GM23338 (cell line): ENCODE measurements around the gene STIM1. TPM values are rescaled to one million over a fixed set of nuclear protein-coding genes. Genes with fewer than 3 reads are reported as not detected.

ENCODE experiments used
- ATAC-seq: fragments of 200-7000 bp; cut with Tn5 transposase; 3 replicates; pipeline ENCODE4 v1.9.1; 2020
- DNase-seq: peaks from one replicate; pipeline ENCODE4 v3.0.0-alpha.2; 2015; ENCODE audit warnings: low spot score
- H2AFZ ChIP-seq: fragments of 200-600 bp; sonication (generic); 2 replicates; pipeline ENCODE4 v1.8.0; 2016; ENCODE audit warnings: antibody characterized with exemption, mild to moderate bottlenecking, moderate library complexity
- H3F3A ChIP-seq: fragments of 200-600 bp; sonication (generic); replicated peaks from 2 replicates; pipeline ENCODE4 v1.8.0; 2017; ENCODE audit warnings: antibody characterized with exemption, mixed run types, low read depth
- H3K27ac ChIP-seq: fragments of 200-600 bp; sonication (generic); 2 replicates; pipeline ENCODE4 v1.6.1; 2016; ENCODE audit warnings: low read depth
- H3K27me3 ChIP-seq: fragments of 200-600 bp; sonication (generic); 2 replicates; pipeline ENCODE4 v1.8.0; 2016; ENCODE audit warnings: mild to moderate bottlenecking, mixed run types, moderate library complexity; ENCODE audit not compliant: insufficient read depth
- H3K36me3 ChIP-seq: fragments of 200-600 bp; sonication (generic); 2 replicates; pipeline ENCODE4 v1.8.0; 2016; ENCODE audit warnings: mild to moderate bottlenecking; ENCODE audit not compliant: insufficient read depth
- H3K4me1 ChIP-seq: fragments of 200-600 bp; sonication (generic); 2 replicates; pipeline ENCODE4 v1.8.0; 2016; ENCODE audit warnings: mild to moderate bottlenecking, moderate library complexity; ENCODE audit not compliant: insufficient read depth
- H3K4me2 ChIP-seq: fragments of 200-600 bp; sonication (generic); 2 replicates; pipeline ENCODE4 v1.7.1; 2017; ENCODE audit warnings: mixed run types
- H3K4me3 ChIP-seq: fragments of 200-600 bp; sonication (generic); 2 replicates; pipeline ENCODE4 v1.6.1; 2016; ENCODE audit warnings: mixed run types
- H3K79me2 ChIP-seq: fragments of 200-600 bp; sonication (generic); replicated peaks from 2 replicates; pipeline ENCODE4 v1.8.0; 2017; ENCODE audit warnings: mild to moderate bottlenecking; ENCODE audit not compliant: insufficient read depth
- H3K9me2 ChIP-seq: fragments of 200-600 bp; sonication (generic); 2 replicates; pipeline ENCODE4 v1.8.0; 2017; ENCODE audit not compliant: insufficient read depth
- H4K20me1 ChIP-seq: fragments of 200-600 bp; sonication (generic); replicated peaks from 2 replicates; pipeline ENCODE4 v1.8.0; 2017; ENCODE audit warnings: mild to moderate bottlenecking; ENCODE audit not compliant: insufficient read depth
- H3K27ac Mint-ChIP-seq: 2 replicates; pipeline ENCODE4 v1.8.0; 2020; ENCODE audit warnings: inconsistent platforms, mild to moderate bottlenecking, moderate library complexity, mixed read lengths
- H3K27me3 Mint-ChIP-seq: 3 replicates; pipeline ENCODE4 v1.8.0; 2022; ENCODE audit warnings: low read depth, mild to moderate bottlenecking, moderate library complexity, mixed read lengths, inconsistent platforms; ENCODE audit not compliant: insufficient read depth, poor library complexity
- H3K36me3 Mint-ChIP-seq: 3 replicates; pipeline ENCODE4 v1.8.0; 2021; ENCODE audit warnings: low read depth, mild to moderate bottlenecking, inconsistent platforms, moderate library complexity, mixed read lengths
- H3K4me1 Mint-ChIP-seq: 3 replicates; pipeline ENCODE4 v1.8.0; 2020; ENCODE audit warnings: mild to moderate bottlenecking, inconsistent platforms, mixed read lengths
- H3K4me3 Mint-ChIP-seq: 3 replicates; pipeline ENCODE4 v1.8.0; 2021; ENCODE audit warnings: moderate library complexity, mild to moderate bottlenecking, inconsistent platforms, mixed read lengths
- H3K9me3 Mint-ChIP-seq: 3 replicates; pipeline ENCODE4 v1.8.0; 2020; ENCODE audit warnings: moderate library complexity, mild to moderate bottlenecking, inconsistent platforms, mixed read lengths
- CREB1 ChIP-seq: fragments of 250-450 bp; sonication (Bioruptor Pico); IDR thresholded peaks from 2 replicates; pipeline ENCODE4 v1.5.0; 2020; ENCODE audit warnings: low read depth, mild to moderate bottlenecking, moderate library complexity
- EZH2 ChIP-seq: fragments of 200-600 bp; sonication (generic); IDR thresholded peaks from one replicate; pipeline ENCODE4 v1.8.0; 2017; ENCODE audit warnings: antibody characterized with exemption, mild to moderate bottlenecking, low read depth; ENCODE audit not compliant: unreplicated experiment
- EZH2phosphoT487 ChIP-seq: fragments of 200-600 bp; sonication (generic); IDR thresholded peaks from one replicate; pipeline ENCODE4 v1.8.1; 2018; ENCODE audit warnings: antibody characterized with exemption; ENCODE audit not compliant: unreplicated experiment
- JUNB ChIP-seq: IDR thresholded peaks from one replicate; pipeline ENCODE4 v1.6.1; 2016; ENCODE audit warnings: antibody characterized with exemption; ENCODE audit not compliant: unreplicated experiment
- NANOG ChIP-seq: IDR thresholded peaks from 2 replicates; pipeline ENCODE4 v1.6.1; 2016; ENCODE audit warnings: antibody characterized with exemption, borderline replicate concordance
- ZNF331 ChIP-seq: fragments of 250-450 bp; sonication (Bioruptor Pico); IDR thresholded peaks from 2 replicates; pipeline ENCODE4 v1.5.0; 2020; ENCODE audit warnings: low read depth, mild to moderate bottlenecking, moderate library complexity
- polyA plus RNA-seq: library from polyadenylated mRNA; unstranded; fragments of >200 nt; fragmentation: Nextera tagmentation; extraction: Ambion mirVana; gene quantifications from 2 replicates; pipeline ENCODE4 v1.2.1, GENCODE V29; 2016
- total RNA-seq: library from RNA; depleted of rRNA; stranded (reverse); fragments of >200 nt; shearing (Covaris generic); gene quantifications from 2 replicates; pipeline ENCODE4 v1.2.3, GENCODE V29; 2014
- TF ChIP-seq, protein P1 (sequence below): fragments of 250-450 bp; sonication (Bioruptor Pico); IDR thresholded peaks from 2 replicates; pipeline ENCODE4 v1.5.0; 2020; ENCODE audit warnings: mild to moderate bottlenecking, moderate library complexity
- TF ChIP-seq, protein P2 (sequence below): IDR thresholded peaks from one replicate; pipeline ENCODE4 v1.6.1; 2018; ENCODE audit warnings: antibody characterized with exemption; ENCODE audit not compliant: unreplicated experiment
- TF ChIP-seq, protein P3 (sequence below), 2 experiments: fragments of 200-600 bp in 1 of 2; sonication (generic) in 1 of 2; conservative IDR thresholded peaks; 2 replicates each; pipeline versions ENCODE4 v1.5.1 to v1.6.1; 2016 to 2017; ENCODE audit warnings: antibody characterized with exemption in 2 of 2, low read depth in 2 of 2, mild to moderate bottlenecking in 2 of 2, moderate library complexity in 1 of 2

The STIM1 gene
- total and polyA plus RNA-seq, 2 experiments from 2014 or later = 3.5 to 14.0 TPM

DNA sequence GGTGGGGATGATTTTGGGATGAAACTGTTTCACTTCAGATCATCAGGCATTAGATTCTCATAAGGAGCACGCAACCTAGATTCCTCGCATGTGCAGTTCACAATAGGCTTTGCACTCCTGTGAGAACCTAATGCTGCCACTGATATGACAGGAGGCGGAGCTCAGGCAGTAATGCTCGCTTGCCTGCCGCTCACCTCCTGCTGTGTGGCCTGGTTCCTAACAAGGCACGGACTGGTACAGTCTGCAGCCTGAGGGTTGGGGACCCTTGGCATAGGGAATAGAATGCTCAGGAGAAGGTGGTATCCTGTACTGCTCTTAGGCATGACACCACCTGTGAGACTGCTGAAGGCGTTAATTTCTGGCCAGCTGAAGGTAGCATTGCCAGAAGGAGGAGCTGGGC is 47.0 kb downstream of the STIM1 start (continued):
- TF ChIP-seq, protein P1, sequence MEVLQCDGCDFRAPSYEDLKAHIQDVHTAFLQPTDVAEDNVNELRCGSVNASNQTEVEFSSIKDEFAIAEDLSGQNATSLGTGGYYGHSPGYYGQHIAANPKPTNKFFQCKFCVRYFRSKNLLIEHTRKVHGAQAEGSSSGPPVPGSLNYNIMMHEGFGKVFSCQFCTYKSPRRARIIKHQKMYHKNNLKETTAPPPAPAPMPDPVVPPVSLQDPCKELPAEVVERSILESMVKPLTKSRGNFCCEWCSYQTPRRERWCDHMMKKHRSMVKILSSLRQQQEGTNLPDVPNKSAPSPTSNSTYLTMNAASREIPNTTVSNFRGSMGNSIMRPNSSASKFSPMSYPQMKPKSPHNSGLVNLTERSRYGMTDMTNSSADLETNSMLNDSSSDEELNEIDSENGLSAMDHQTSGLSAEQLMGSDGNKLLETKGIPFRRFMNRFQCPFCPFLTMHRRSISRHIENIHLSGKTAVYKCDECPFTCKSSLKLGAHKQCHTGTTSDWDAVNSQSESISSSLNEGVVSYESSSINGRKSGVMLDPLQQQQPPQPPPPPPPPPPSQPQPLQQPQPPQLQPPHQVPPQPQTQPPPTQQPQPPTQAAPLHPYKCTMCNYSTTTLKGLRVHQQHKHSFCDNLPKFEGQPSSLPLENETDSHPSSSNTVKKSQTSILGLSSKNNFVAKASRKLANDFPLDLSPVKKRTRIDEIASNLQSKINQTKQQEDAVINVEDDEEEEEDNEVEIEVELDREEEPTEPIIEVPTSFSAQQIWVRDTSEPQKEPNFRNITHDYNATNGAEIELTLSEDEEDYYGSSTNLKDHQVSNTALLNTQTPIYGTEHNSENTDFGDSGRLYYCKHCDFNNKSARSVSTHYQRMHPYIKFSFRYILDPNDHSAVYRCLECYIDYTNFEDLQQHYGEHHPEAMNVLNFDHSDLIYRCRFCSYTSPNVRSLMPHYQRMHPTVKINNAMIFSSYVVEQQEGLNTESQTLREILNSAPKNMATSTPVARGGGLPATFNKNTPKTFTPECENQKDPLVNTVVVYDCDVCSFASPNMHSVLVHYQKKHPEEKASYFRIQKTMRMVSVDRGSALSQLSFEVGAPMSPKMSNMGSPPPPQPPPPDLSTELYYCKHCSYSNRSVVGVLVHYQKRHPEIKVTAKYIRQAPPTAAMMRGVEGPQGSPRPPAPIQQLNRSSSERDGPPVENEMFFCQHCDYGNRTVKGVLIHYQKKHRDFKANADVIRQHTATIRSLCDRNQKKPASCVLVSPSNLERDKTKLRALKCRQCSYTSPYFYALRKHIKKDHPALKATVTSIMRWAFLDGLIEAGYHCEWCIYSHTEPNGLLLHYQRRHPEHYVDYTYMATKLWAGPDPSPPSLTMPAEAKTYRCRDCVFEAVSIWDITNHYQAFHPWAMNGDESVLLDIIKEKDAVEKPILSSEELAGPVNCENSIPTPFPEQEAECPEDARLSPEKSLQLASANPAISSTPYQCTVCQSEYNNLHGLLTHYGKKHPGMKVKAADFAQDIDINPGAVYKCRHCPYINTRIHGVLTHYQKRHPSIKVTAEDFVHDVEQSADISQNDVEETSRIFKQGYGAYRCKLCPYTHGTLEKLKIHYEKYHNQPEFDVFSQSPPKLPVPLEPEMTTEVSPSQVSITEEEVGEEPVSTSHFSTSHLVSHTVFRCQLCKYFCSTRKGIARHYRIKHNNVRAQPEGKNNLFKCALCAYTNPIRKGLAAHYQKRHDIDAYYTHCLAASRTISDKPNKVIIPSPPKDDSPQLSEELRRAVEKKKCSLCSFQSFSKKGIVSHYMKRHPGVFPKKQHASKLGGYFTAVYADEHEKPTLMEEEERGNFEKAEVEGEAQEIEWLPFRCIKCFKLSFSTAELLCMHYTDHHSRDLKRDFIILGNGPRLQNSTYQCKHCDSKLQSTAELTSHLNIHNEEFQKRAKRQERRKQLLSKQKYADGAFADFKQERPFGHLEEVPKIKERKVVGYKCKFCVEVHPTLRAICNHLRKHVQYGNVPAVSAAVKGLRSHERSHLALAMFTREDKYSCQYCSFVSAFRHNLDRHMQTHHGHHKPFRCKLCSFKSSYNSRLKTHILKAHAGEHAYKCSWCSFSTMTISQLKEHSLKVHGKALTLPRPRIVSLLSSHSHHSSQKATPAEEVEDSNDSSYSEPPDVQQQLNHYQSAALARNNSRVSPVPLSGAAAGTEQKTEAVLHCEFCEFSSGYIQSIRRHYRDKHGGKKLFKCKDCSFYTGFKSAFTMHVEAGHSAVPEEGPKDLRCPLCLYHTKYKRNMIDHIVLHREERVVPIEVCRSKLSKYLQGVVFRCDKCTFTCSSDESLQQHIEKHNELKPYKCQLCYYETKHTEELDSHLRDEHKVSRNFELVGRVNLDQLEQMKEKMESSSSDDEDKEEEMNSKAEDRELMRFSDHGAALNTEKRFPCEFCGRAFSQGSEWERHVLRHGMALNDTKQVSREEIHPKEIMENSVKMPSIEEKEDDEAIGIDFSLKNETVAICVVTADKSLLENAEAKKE (CRISPR knock-in tag) = no peak
- TF ChIP-seq EZH2 (no peak), JUNB (no peak), NANOG (no peak)

DNA sequence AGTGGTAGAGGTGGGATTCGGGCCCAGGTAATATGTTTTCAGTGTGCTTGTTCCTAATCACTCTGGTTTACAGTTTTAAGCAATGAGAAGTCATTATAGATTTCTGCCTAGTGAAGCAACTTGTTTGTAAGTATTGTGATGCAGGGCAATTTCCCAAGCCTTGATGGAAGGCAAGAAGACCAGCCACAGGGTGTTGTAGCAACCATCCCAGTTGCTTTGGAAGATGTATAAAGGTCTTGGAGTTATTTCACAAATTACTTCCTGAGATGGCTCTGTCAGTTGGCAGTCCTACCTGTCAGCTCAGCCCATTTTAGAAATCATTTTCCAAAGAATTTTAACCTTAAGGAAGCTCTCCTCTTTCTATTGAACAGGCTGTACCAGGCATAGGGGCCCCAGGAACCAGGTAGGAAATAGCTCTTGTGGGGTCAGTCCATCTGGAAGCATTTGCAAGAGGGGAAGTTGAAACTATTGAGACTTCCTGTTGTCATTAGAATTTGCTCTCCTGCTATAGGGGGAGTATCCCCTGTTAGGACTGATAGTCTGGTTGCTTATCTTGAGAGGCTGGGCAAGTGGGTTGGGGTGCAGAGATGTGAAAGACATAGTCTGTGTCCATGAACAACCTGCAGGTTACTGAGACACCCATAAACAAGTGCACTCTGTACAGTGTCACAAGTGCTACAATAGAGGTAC is 47.9 kb downstream of the STIM1 start:
- no peak overlapping the region for H3K4me3 Mint-ChIP-seq
- H3K27me3 ChIP-seq = no peaks in the 10 kb centered on the region
- peaks cover 6% of the 10 kb centered on the region; the same call in 2 of the 3 replicates for H3K36me3 Mint-ChIP-seq
- H3K9me2 ChIP-seq = no peaks in the 10 kb centered on the region
- H3K36me3 ChIP-seq = no peaks in the 10 kb centered on the region
- no peaks in the 10 kb centered on the region; the same call in 1 of the 2 replicates for H3K4me1 ChIP-seq
- H3F3A ChIP-seq = no peaks in the 10 kb centered on the region
- H3K4me2 ChIP-seq = no peak overlapping the region
- peaks cover 20% of the 10 kb centered on the region for H3K4me1 Mint-ChIP-seq
- no peak overlapping the region for H2AFZ ChIP-seq
- H4K20me1 ChIP-seq = no peaks in the 10 kb centered on the region
- ATAC-seq = no peak
- no peak overlapping the region for H3K4me3 ChIP-seq
- H3K27ac ChIP-seq = no peak overlapping the region
- H3K79me2 ChIP-seq = no peaks in the 10 kb centered on the region
- H3K9me3 Mint-ChIP-seq = peaks cover 16% of the 10 kb centered on the region; the same call in 2 of the 3 replicates
- H3K27ac Mint-ChIP-seq = 0 out of 2 replicates have a peak overlapping the region, but pooled peaks have one; percentile 43
- peaks cover 3% of the 10 kb centered on the region for H3K27me3 Mint-ChIP-seq
- TF ChIP-seq, protein P2, sequence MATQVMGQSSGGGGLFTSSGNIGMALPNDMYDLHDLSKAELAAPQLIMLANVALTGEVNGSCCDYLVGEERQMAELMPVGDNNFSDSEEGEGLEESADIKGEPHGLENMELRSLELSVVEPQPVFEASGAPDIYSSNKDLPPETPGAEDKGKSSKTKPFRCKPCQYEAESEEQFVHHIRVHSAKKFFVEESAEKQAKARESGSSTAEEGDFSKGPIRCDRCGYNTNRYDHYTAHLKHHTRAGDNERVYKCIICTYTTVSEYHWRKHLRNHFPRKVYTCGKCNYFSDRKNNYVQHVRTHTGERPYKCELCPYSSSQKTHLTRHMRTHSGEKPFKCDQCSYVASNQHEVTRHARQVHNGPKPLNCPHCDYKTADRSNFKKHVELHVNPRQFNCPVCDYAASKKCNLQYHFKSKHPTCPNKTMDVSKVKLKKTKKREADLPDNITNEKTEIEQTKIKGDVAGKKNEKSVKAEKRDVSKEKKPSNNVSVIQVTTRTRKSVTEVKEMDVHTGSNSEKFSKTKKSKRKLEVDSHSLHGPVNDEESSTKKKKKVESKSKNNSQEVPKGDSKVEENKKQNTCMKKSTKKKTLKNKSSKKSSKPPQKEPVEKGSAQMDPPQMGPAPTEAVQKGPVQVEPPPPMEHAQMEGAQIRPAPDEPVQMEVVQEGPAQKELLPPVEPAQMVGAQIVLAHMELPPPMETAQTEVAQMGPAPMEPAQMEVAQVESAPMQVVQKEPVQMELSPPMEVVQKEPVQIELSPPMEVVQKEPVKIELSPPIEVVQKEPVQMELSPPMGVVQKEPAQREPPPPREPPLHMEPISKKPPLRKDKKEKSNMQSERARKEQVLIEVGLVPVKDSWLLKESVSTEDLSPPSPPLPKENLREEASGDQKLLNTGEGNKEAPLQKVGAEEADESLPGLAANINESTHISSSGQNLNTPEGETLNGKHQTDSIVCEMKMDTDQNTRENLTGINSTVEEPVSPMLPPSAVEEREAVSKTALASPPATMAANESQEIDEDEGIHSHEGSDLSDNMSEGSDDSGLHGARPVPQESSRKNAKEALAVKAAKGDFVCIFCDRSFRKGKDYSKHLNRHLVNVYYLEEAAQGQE = no peak
- TF ChIP-seq, protein P3, sequence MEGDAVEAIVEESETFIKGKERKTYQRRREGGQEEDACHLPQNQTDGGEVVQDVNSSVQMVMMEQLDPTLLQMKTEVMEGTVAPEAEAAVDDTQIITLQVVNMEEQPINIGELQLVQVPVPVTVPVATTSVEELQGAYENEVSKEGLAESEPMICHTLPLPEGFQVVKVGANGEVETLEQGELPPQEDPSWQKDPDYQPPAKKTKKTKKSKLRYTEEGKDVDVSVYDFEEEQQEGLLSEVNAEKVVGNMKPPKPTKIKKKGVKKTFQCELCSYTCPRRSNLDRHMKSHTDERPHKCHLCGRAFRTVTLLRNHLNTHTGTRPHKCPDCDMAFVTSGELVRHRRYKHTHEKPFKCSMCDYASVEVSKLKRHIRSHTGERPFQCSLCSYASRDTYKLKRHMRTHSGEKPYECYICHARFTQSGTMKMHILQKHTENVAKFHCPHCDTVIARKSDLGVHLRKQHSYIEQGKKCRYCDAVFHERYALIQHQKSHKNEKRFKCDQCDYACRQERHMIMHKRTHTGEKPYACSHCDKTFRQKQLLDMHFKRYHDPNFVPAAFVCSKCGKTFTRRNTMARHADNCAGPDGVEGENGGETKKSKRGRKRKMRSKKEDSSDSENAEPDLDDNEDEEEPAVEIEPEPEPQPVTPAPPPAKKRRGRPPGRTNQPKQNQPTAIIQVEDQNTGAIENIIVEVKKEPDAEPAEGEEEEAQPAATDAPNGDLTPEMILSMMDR (conservative IDR thresholded peaks at IDR 0.05; ENCODE audit: low read depth in 2 of 2) = no peak
- TF ChIP-seq ZNF331 (CRISPR knock-in tag) (no peak), EZH2phosphoT487 (no peak), CREB1 (CRISPR knock-in tag) (no peak)
- no peak for DNase-seq
